Neural progenitor cell (in vitro differentiated cells): Measurements from ENCODE around the gene PRSS35. TPM values are rescaled to one million over a fixed set of nuclear protein-coding genes. Genes with fewer than 3 reads are reported as not detected.
"Not testable (repeated sequence)": the region's sequence is repeated elsewhere in the genome, so short reads cannot be mapped to it uniquely, and the experiment has no call there.

Experiments used
- DNase-seq: peaks from one replicate; pipeline ENCODE4 v3.0.0-alpha.2; 2016; ENCODE audit warnings: low spot score
- H2AFZ ChIP-seq: fragments of 200-600 bp; sonication (generic); replicated peaks from 2 replicates; pipeline ENCODE4 v1.6.1; 2016; ENCODE audit warnings: antibody characterized with exemption
- H3F3A ChIP-seq: fragments of 200-600 bp; sonication (generic); 2 replicates; pipeline ENCODE4 v1.6.1; 2016; ENCODE audit warnings: antibody characterized with exemption, low read depth
- H3K27ac ChIP-seq: fragments of 200-600 bp; sonication (generic); 2 replicates; pipeline ENCODE4 v1.5.1; 2016; ENCODE audit warnings: mild to moderate bottlenecking
- H3K27me3 ChIP-seq: fragments of 200-600 bp; sonication (generic); 2 replicates; pipeline ENCODE4 v1.6.1; 2016; ENCODE audit warnings: mild to moderate bottlenecking, moderate library complexity
- H3K36me3 ChIP-seq: fragments of 200-600 bp; sonication (generic); 2 replicates; pipeline ENCODE4 v1.5.1; 2016
- H3K4me1 ChIP-seq: fragments of 200-600 bp; sonication (generic); 2 replicates; pipeline ENCODE4 v1.6.1; 2016; ENCODE audit warnings: mixed run types
- H3K4me2 ChIP-seq: fragments of 200-600 bp; sonication (generic); 2 replicates; pipeline ENCODE4 v1.6.1; 2016
- H3K4me3 ChIP-seq: fragments of 200-600 bp; sonication (generic); 2 replicates; pipeline ENCODE4 v1.5.1; 2016
- H3K79me2 ChIP-seq: fragments of 200-600 bp; sonication (generic); 2 replicates; pipeline ENCODE4 v1.6.1; 2016; ENCODE audit warnings: low read depth
- H3K9ac ChIP-seq: fragments of 200-600 bp; sonication (generic); 2 replicates; pipeline ENCODE4 v1.6.1; 2016
- H3K9me3 ChIP-seq: fragments of 200-600 bp; sonication (generic); 2 replicates; pipeline ENCODE4 v1.5.1; 2016; ENCODE audit warnings: low read depth
- H4K20me1 ChIP-seq: fragments of 200-600 bp; sonication (generic); 2 replicates; pipeline ENCODE4 v1.6.1; 2016; ENCODE audit warnings: low read depth
- H3K27ac Mint-ChIP-seq: 3 replicates; pipeline ENCODE4 v1.8.0; 2021; ENCODE audit warnings: mixed read lengths
- H3K27me3 Mint-ChIP-seq: 2 replicates; pipeline ENCODE4 v1.8.0; 2022; ENCODE audit warnings: low read depth, mild to moderate bottlenecking, inconsistent platforms, moderate library complexity, mixed read lengths; ENCODE audit not compliant: insufficient read depth
- H3K36me3 Mint-ChIP-seq: 3 replicates; pipeline ENCODE4 v1.8.0; 2021; ENCODE audit warnings: mixed read lengths
- H3K4me1 Mint-ChIP-seq: 3 replicates; pipeline ENCODE4 v1.8.0; 2021; ENCODE audit warnings: mixed read lengths
- H3K4me3 Mint-ChIP-seq: 3 replicates; pipeline ENCODE4 v1.8.0; 2021; ENCODE audit warnings: mild to moderate bottlenecking, moderate library complexity, mixed read lengths
- H3K9me3 Mint-ChIP-seq: 3 replicates; pipeline ENCODE4 v1.8.0; 2020; ENCODE audit warnings: mixed read lengths
- CTCF ChIP-seq: fragments of 200-600 bp; sonication (generic); IDR thresholded peaks from 2 replicates; pipeline ENCODE4 v1.5.1; 2017; ENCODE audit warnings: antibody characterized with exemption, mild to moderate bottlenecking
- EZH2 ChIP-seq: fragments of 200-600 bp; sonication (generic); IDR thresholded peaks from 2 replicates; pipeline ENCODE4 v1.6.1; 2017; ENCODE audit warnings: antibody characterized with exemption, mild to moderate bottlenecking, moderate library complexity
- EZH2phosphoT487 ChIP-seq: fragments of 200-600 bp; sonication (generic); IDR thresholded peaks from 2 replicates; pipeline ENCODE4 v1.6.1; 2017; ENCODE audit warnings: antibody characterized with exemption
- total RNA-seq: library from RNA; depleted of rRNA; stranded (reverse); fragments of >200 nt; gene quantifications from 2 replicates; pipeline ENCODE4 v1.2.3, GENCODE V29; 2015; ENCODE audit warnings: low replicate concordance

The PRSS35 gene
- total RNA-seq, 1 donor from 2014 or later, result 4.5 TPM

- no peak overlapping the region for H3K4me2 ChIP-seq
- no peaks in the 10 kb centered on the region for H3K79me2 ChIP-seq
- H3K36me3 ChIP-seq, result no peaks in the 10 kb centered on the region
- H2AFZ ChIP-seq, result no peak overlapping the region
- Mint-ChIP-seq H3K36me3 (no peaks in the 10 kb centered on the region), H3K27me3 (peaks cover 2% of the 10 kb centered on the region), H3K4me3 (no peak overlapping the region), H3K4me1 (peaks cover 4% of the 10 kb centered on the region), H3K9me3 (no peaks in the 10 kb centered on the region), H3K27ac (no peak overlapping the region)
- TF ChIP-seq EZH2phosphoT487, result no peak
- no peak for TF ChIP-seq EZH2
- TF ChIP-seq CTCF, result no peak
- H3K4me1 ChIP-seq, result no peaks in the 10 kb centered on the region
- no peak for DNase-seq
- H4K20me1 ChIP-seq, result no peaks in the 10 kb centered on the region
- no peaks in the 10 kb centered on the region for H3K27me3 ChIP-seq
- no peak overlapping the region for H3K27ac ChIP-seq
- H3K9me3 ChIP-seq, result no peaks in the 10 kb centered on the region
- H3K4me3 ChIP-seq, result no peak overlapping the region
- H3K9ac ChIP-seq, result no peak overlapping the region
- H3F3A ChIP-seq, result no peaks in the 10 kb centered on the region
Observed at GRCh38 chr6:83558975-83559374, 46.6 kb downstream of the PRSS35 start.

- H3F3A ChIP-seq, H3K4me1 ChIP-seq, DNase-seq, H3K27ac Mint-ChIP-seq, H3K4me3 ChIP-seq, H3K9me3 ChIP-seq, H3K9ac ChIP-seq, H3K79me2 ChIP-seq, H3K36me3 ChIP-seq, H3K27ac ChIP-seq, H3K27me3 Mint-ChIP-seq, H3K27me3 ChIP-seq, H3K4me2 ChIP-seq, H3K4me1 Mint-ChIP-seq, H3K9me3 Mint-ChIP-seq, H3K36me3 Mint-ChIP-seq, H3K4me3 Mint-ChIP-seq, H4K20me1 ChIP-seq, H2AFZ ChIP-seq: not testable (repeated sequence)
Observed at GRCh38 chr6:83571663-83572185, 59.4 kb downstream of the PRSS35 start.

- Histone ChIP-seq H3F3A (no peaks in the 10 kb centered on the region), H3K27me3 (no peaks in the 10 kb centered on the region), H3K9ac (no peak overlapping the region), H3K27ac (no peak overlapping the region), H4K20me1 (no peaks in the 10 kb centered on the region), H3K9me3 (no peaks in the 10 kb centered on the region), H3K79me2 (no peaks in the 10 kb centered on the region), H3K4me2 (no peak overlapping the region), H3K36me3 (no peaks in the 10 kb centered on the region), H3K4me1 (no peaks in the 10 kb centered on the region), H2AFZ (no peak overlapping the region), H3K4me3 (no peak overlapping the region)
- no peak overlapping the region for H3K4me3 Mint-ChIP-seq
- no peaks in the 10 kb centered on the region for H3K36me3 Mint-ChIP-seq
- no peak overlapping the region for H3K27ac Mint-ChIP-seq
- TF ChIP-seq EZH2, result no peak
- no peak for TF ChIP-seq CTCF
- TF ChIP-seq EZH2phosphoT487, result no peak
- peaks cover 9% of the 10 kb centered on the region for H3K9me3 Mint-ChIP-seq
- no peak for DNase-seq
- no peaks in the 10 kb centered on the region for H3K4me1 Mint-ChIP-seq
- H3K27me3 Mint-ChIP-seq, result peaks cover 2% of the 10 kb centered on the region
Observed at GRCh38 chr6:83574783-83575182, 62.4 kb downstream of the PRSS35 start.

Other genes with a start within 250 kb of the PRSS35 start
- 2.0 and 2.8 TPM in 2 replicates for gene ME1, start 81.5 kb upstream of the PRSS35 start, total RNA-seq
- gene SNAP91, start 196.6 kb downstream of the PRSS35 start, total RNA-seq, result 2.8 and 3.4 TPM in 2 replicates